ENCODE results near the gene NTF4. TPM values are rescaled to one million over a fixed set of nuclear protein-coding genes. Genes with fewer than 3 reads are reported as not detected.
A peak's percentile ranks its signal among the peaks of the same experiment; 100 is the strongest.

Gene NTF4
- total RNA-seq, 1 donor from 2014 or later, result 3.9 TPM

DNA sequence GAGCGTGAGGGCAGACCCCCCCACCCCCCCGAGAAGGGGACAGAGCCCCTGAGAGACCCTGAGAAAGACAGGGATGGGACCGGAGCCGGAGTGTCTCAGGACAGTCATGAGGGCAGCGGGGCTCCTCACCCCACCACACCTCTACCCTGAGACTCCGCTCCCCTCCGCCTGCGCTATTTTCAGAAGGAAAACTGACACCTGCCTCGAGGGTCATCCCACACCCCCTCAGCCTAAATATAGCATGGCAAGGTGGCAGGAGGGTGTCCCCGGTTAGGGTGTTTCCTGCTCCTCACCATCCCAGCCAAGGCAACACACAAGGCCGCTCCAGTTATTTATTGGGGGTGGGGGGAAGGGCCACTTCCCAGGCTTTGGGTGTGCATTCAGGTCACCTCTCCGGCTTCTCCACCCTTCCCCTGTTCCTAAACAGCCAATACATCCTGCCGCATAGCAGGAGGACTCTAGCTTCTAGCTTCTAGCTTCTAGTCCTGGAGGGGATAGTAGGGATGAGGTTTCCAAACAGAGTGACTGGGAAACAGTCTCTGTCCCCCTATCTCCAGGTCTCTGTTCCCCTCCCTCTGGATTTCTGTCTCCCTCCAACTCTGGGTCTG, 1.4 kb upstream of the NTF4 start:
- H3K27ac Mint-ChIP-seq, result no peak overlapping the region
- no peaks in the 10 kb centered on the region for H3K36me3 Mint-ChIP-seq
- peak overlapping the region; percentile 58 for H3K4me3 Mint-ChIP-seq

GRCh38 chr19:49064029-49064629, 489 bp downstream of the NTF4 start:
- H3K4me3 Mint-ChIP-seq, result peak overlapping the region; percentile 67
- H3K4me1 Mint-ChIP-seq (ENCODE audit: unreplicated experiment), result peaks cover 24% of the 10 kb centered on the region
- H3K27ac Mint-ChIP-seq, result no peak overlapping the region
- H3K9me3 Mint-ChIP-seq, result no peaks in the 10 kb centered on the region
- DNase-seq (ENCODE audit: extremely low spot score, unreplicated experiment), result no peak
- H3K27me3 Mint-ChIP-seq, result peaks cover 35% of the 10 kb centered on the region
- no peaks in the 10 kb centered on the region for H3K36me3 Mint-ChIP-seq
- no peak for TF ChIP-seq CTCF (conservative IDR thresholded peaks at IDR 0.05)

More for the DNA sequence above, 1.4 kb upstream of the NTF4 start:
- peaks cover 20% of the 10 kb centered on the region for H3K4me1 Mint-ChIP-seq (ENCODE audit: unreplicated experiment)
- DNase-seq (ENCODE audit: extremely low spot score, unreplicated experiment), result no peak
- H3K9me3 Mint-ChIP-seq, result peaks cover 10% of the 10 kb centered on the region
- peaks cover 48% of the 10 kb centered on the region for H3K27me3 Mint-ChIP-seq
- no peak for TF ChIP-seq CTCF (conservative IDR thresholded peaks at IDR 0.05)

DNA sequence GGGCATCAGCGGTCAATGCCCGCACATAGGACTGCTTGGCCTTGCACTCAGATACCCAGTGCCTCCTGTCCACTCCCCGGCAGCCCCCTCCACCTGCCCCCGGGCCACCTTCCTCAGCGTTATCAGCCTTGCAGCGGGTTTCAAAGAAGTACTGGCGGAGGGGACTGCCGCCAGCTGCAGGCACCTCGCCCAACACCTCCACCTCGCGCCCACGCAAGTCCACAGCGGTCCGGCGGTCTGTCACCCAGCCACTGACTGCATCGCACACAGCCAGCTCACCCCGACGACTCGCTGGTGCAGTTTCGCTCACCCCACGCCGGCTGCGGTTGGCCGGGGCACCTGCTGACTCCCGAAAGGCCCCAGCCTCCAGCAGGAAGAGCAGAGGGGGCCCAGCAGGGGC, 3.2 kb downstream of the NTF4 start:
- DNase-seq (ENCODE audit: extremely low spot score, unreplicated experiment), result no peak
- Mint-ChIP-seq H3K9me3 (no peaks in the 10 kb centered on the region), H3K4me3 (no peak overlapping the region), H3K27ac (no peak overlapping the region), H3K4me1 (ENCODE audit: unreplicated experiment) (peaks cover 23% of the 10 kb centered on the region), H3K36me3 (no peaks in the 10 kb centered on the region), H3K27me3 (peaks cover 37% of the 10 kb centered on the region)
- TF ChIP-seq CTCF (conservative IDR thresholded peaks at IDR 0.05), result no peak

DNA sequence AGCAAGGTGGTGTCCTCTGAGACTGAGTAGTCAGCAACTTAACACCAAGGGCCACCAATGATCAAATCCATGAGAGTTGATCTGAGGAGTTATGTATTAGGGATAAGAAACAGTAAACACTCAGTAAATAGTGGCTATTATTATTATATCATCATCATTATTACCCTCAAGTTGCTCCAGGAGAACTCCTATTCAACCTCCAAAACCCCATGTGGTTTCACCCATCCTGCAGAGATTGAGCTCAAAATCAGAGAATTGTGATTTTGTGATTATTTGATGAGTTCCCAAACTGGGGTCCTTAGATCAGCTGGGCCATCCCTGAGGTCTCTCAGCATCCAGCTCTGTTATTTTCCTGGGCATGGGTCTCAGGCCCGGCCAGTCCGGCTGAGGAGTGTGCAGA, 3.6 kb downstream of the NTF4 start:
- Mint-ChIP-seq H3K27me3 (peaks cover 35% of the 10 kb centered on the region), H3K27ac (peak overlapping the region; percentile 15), H3K9me3 (no peaks in the 10 kb centered on the region), H3K36me3 (no peaks in the 10 kb centered on the region), H3K4me1 (ENCODE audit: unreplicated experiment) (peaks cover 22% of the 10 kb centered on the region), H3K4me3 (no peak overlapping the region)
- TF ChIP-seq CTCF (conservative IDR thresholded peaks at IDR 0.05), result no peak
- no peak for DNase-seq (ENCODE audit: extremely low spot score, unreplicated experiment)

GRCh38 chr19:49059053-49059452, 5.6 kb downstream of the NTF4 start:
- Mint-ChIP-seq H3K27me3 (peaks cover 31% of the 10 kb centered on the region), H3K27ac (no peak overlapping the region), H3K9me3 (no peaks in the 10 kb centered on the region), H3K36me3 (no peaks in the 10 kb centered on the region), H3K4me3 (peak overlapping the region; percentile 6), H3K4me1 (ENCODE audit: unreplicated experiment) (peaks cover 15% of the 10 kb centered on the region)
- DNase-seq (ENCODE audit: extremely low spot score, unreplicated experiment), result no peak
- TF ChIP-seq CTCF (conservative IDR thresholded peaks at IDR 0.05), result no peak

All from type B pancreatic cell (in vitro differentiated cells).